ENCODE results near the gene ZNF428. TPM values are rescaled to one million over a fixed set of nuclear protein-coding genes. Genes with fewer than 3 reads are reported as not detected.
"Not testable (repeated sequence)": the region's sequence is repeated elsewhere in the genome, so short reads cannot be mapped to it uniquely, and the experiment has no call there.

The ZNF428 gene
- total RNA-seq, 1 experiment from 2014 or later, result 101 TPM

GRCh38 chr19:43591904-43592772, 27.3 kb downstream of the ZNF428 start:
- no peak for DNase-seq
- Histone ChIP-seq H3K9me3 (no peaks in the 10 kb centered on the region), H3K4me3 (no peak overlapping the region), H3K36me3 (peaks cover 45% of the 10 kb centered on the region), H3K27me3 (no peaks in the 10 kb centered on the region)

GRCh38 chr19:43589678-43590077, 29.8 kb downstream of the ZNF428 start:
- DNase-seq, result no peak
- no peaks in the 10 kb centered on the region for H3K9me3 ChIP-seq
- no peaks in the 10 kb centered on the region for H3K27me3 ChIP-seq
- H3K36me3 ChIP-seq, result peaks cover 51% of the 10 kb centered on the region
- H3K4me3 ChIP-seq, result no peak overlapping the region

DNA sequence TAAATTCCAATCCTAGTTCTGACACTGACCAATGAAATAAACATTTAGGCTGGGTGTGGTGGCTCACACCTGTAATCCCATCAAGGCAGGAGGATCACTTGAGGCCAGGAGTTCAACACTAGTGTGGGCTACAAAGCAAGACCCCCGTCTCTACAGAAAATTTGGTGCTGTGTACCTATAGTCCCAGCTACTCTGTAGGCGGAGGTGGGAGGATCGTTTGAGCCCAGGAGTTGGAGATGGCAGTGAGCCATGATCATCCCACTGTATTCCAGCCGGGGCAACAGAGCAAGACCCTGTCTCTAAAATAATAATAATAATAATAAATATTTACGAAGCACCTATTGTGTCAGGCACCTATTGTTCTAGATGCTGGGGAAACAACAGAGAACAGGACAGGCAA, 30.2 kb downstream of the ZNF428 start:
- Histone ChIP-seq H3K4me3 (no peak overlapping the region), H3K36me3 (peaks cover 47% of the 10 kb centered on the region), H3K27me3 (no peaks in the 10 kb centered on the region), H3K9me3 (no peaks in the 10 kb centered on the region)
- no peak for DNase-seq

- H3K36me3 ChIP-seq, result peaks cover 27% of the 10 kb centered on the region
- H3K9me3 ChIP-seq, H3K27me3 ChIP-seq, DNase-seq, H3K4me3 ChIP-seq: not testable (repeated sequence)
These were observed 32.4 kb downstream of the ZNF428 start for GRCh38 chr19:43587029-43587428.

DNA sequence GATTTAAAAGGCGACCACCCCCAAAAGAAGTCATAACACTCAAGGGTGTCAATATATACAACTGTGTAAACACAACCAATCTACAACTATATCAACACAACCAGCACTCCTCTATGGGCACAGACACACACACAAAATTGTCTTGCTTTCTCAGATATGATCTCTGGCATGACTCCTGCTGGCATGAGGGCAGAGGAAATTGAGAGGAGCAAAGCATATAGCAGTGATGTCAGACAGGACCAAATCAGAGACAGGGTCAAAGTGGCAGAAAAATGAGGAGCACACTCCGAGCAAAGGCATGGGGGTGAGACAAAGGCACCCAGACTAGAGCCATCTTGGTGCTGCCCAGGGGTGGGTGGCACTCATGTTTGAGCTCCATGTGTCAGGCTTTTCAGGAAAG, 33.1 kb downstream of the ZNF428 start:
- DNase-seq, result no peak
- Histone ChIP-seq H3K4me3 (no peak overlapping the region), H3K9me3 (no peaks in the 10 kb centered on the region), H3K36me3 (peaks cover 26% of the 10 kb centered on the region), H3K27me3 (no peaks in the 10 kb centered on the region)

DNA sequence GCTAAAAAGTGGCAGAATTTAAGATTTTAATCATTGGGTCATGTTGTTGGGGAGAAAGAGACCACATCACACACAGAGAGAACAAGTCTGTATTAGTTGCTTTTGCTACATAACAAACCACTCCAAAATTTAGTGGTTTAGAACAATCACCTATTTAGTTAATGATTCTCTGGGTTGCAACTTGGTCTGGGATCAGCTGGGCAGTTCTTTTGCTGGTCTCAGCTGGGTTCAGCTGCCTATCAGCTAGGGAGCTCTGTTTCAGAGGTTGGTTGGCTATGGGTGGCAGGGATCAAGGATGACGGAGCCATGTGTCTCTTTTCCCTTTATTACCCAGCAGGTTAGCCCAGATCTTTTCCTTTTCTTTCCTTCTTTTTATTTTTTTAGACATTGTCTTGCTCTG, 34.9 kb downstream of the ZNF428 start:
- no peaks in the 10 kb centered on the region for H3K9me3 ChIP-seq
- H3K27me3 ChIP-seq, result no peaks in the 10 kb centered on the region
- H3K4me3 ChIP-seq, result no peak overlapping the region
- peaks cover 19% of the 10 kb centered on the region for H3K36me3 ChIP-seq
- DNase-seq, result no peak

- DNase-seq, result no peak
- Histone ChIP-seq H3K27me3 (no peaks in the 10 kb centered on the region), H3K4me3 (no peak overlapping the region), H3K9me3 (no peaks in the 10 kb centered on the region), H3K36me3 (peaks cover 12% of the 10 kb centered on the region)
These were observed 36.9 kb downstream of the ZNF428 start for GRCh38 chr19:43582495-43582894.

DNA sequence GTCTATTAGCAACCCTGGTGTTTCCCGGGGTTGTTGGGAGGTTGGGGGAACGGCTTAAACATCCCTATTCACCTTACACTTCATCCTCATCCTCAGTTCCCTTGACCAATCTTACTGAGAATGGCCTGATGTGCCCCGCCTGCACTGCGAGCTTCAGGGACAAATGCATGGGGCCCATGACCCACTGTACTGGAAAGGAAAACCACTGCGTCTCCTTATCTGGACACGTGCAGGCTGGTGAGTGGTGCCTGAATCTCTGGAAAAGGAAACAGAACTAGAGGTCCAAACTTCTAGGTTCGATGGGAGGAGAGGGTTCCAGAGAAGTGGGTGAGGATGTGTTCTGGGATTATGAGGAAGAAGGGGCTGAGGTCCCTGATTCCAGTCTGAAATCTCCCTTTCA, 38.0 kb downstream of the ZNF428 start:
- H3K9me3 ChIP-seq, result no peaks in the 10 kb centered on the region
- H3K27me3 ChIP-seq, result no peaks in the 10 kb centered on the region
- H3K36me3 ChIP-seq, result peaks cover 3% of the 10 kb centered on the region; the same call in 1 of the 2 replicates
- no peak overlapping the region for H3K4me3 ChIP-seq
- no peak for DNase-seq

DNA sequence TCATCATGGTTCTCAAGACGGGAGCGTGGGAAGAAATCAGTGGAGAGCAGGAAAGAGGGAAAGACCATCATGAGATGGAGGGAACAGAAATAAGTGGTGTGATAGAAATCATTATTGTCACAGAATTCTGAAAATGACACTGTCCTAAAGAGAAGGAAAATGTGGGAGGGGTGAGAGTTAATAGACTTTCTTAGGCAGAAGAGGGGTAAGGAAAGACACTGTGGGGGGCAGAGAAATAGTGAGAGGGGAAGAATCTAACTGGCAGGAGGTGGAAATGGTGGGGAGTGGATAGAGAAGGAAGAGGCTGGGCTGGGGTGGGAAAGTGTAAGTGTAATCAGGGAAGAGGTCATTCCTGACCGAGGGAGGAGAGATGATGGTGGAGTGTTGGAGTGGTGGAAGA, 40.6 kb downstream of the ZNF428 start:
- Histone ChIP-seq H3K36me3 (peaks cover 9% of the 10 kb centered on the region), H3K4me3 (no peak overlapping the region), H3K27me3 (no peaks in the 10 kb centered on the region), H3K9me3 (no peaks in the 10 kb centered on the region)
- no peak for DNase-seq

GRCh38 chr19:43575955-43576878, 43.2 kb downstream of the ZNF428 start:
- Histone ChIP-seq H3K36me3 (peaks cover 31% of the 10 kb centered on the region), H3K27me3 (no peaks in the 10 kb centered on the region), H3K4me3 (peak overlapping the region; percentile 96), H3K9me3 (no peaks in the 10 kb centered on the region)
- DNase-seq, result no peak

DNA sequence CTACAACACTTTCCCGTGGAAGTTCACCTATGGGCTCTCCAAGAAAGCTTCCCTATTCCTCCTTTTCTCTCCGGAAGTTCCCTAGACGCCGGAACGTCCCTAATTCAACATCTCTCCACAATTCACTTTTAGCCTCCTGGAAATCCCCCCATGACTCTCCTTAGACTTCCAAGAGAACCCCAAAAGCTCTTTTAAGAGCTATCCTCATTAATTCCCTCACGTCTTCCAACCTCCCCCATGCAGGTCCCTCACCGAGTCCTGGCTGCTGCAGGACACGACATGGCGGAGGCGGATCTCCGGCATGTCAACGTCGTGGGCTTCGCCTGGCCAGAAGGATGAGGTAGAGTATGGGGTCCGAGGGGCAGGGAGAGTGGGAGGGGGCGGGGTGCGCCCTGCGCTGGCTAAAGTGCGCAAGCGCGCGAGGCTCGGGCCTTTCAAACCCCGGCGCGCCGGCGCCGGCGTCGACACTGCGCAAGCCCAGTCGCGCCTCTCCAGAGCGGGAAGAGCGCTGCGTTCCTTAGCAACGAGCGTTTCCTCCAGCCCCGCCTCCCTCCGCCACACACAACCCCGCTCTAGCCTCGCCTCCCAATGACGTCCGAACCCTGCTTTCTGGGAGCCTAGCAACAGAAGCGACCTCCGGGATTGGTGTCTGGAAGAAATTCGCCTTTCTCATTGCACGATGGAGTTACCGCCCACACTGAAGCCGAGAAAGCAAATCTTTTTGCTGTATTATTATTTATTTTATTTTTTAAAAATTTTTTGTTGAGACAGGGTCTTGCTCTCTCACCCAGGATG, 44.1 kb downstream of the ZNF428 start, which contains the start of the genes PINLYP and XRCC1:
Gene PINLYP (plus strand): TSS at position 646 of the 795 bp plus-strand sequence. CDS start 1,391 bp downstream, outside the sequence.
Gene XRCC1 (minus strand): TSS at position 372 of the 795 bp plus-strand sequence. CDS start 69 bp downstream, at position 303.
- Histone ChIP-seq H3K36me3 (peaks cover 33% of the 10 kb centered on the region), H3K4me3 (peak within 1 kb of the TSS; percentile 96), H3K9me3 (no peaks in the 10 kb centered on the region), H3K27me3 (no peaks in the 10 kb centered on the region)
- DNase-seq, result peak; percentile 99

GRCh38 chr19:43574424-43575155, 44.8 kb downstream of the ZNF428 start:
- Histone ChIP-seq H3K4me3 (peak overlapping the region; percentile 96), H3K36me3 (peaks cover 33% of the 10 kb centered on the region), H3K27me3 (no peaks in the 10 kb centered on the region), H3K9me3 (no peaks in the 10 kb centered on the region)
- no peak for DNase-seq

DNA sequence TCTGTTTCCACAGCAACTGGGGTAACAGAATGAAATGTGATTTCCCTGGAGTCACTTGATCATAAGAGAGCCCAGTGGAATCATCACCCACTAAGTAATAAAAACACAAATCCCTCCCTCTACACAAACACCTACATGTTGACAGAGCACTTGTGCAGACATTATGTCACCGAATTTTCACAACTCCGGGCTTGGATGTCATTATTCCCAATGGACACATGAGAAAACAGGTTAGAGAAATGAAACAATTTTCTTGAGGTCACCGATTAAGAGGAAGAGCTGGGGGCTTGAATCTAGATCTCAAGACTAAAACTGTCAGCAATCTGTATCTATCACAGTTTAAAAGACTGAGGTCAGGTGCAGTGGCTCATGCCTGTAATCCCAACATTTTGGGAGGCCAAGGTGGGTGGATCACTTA, 47.2 kb downstream of the ZNF428 start:
- no peak for DNase-seq
- H3K36me3 ChIP-seq, result peaks cover 36% of the 10 kb centered on the region
- no peaks in the 10 kb centered on the region for H3K9me3 ChIP-seq
- H3K4me3 ChIP-seq, result no peak overlapping the region
- H3K27me3 ChIP-seq, result no peaks in the 10 kb centered on the region

DNA sequence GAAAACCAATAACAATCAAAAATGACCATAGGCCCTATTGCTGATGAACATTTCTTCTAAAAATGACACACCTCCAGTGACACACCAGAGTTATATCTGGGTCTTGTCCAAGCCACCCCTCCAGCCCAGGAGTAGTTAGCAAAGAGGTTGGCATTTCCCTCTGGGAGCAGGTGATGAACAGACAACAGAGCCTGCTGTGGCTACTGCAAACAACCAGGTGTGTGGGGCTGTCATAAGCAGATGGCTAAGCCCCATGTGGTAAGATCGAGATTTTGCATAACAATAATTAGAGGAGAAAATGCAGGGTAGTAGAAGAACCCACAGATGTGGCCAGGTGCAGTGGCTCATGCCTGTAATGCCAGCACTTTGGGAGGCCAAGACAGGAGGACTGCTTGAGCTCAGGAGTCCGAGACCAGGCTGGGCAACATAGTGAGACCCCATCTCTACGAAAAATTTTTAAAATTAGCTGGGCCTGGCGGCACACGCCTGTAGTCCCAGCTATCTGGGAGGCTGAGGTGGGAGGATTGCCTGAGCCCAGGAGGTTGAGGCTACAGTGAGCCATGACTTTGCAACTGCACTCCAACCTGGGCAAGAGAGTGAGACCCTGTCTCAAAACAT, 49.1 kb downstream of the ZNF428 start:
- no peak overlapping the region for H3K4me3 ChIP-seq
- no peak for DNase-seq
- H3K9me3 ChIP-seq, result no peaks in the 10 kb centered on the region
- H3K36me3 ChIP-seq, result peaks cover 36% of the 10 kb centered on the region
- no peaks in the 10 kb centered on the region for H3K27me3 ChIP-seq

GRCh38 chr19:43569657-43570056, 49.8 kb downstream of the ZNF428 start:
- Histone ChIP-seq H3K4me3 (no peak overlapping the region), H3K27me3 (no peaks in the 10 kb centered on the region), H3K9me3 (no peaks in the 10 kb centered on the region), H3K36me3 (peaks cover 40% of the 10 kb centered on the region)
- DNase-seq, result no peak

Measured in MG63 (cell line).